Body of pancreas (tissue), 4 donors: ENCODE results near the gene NRP1.

ENCODE experiments used
- CTCF ChIP-seq, 7 experiments: fragments of 450-650 bp in 4 of 7; fragments of 200-600 bp in 3 of 7; sonication (generic) in 3 of 7; IDR thresholded peaks; one replicate each; pipeline ENCODE4 v1.5.1; 2016 to 2019; ENCODE audit warnings: antibody characterized with exemption in 7 of 7
- POLR2A ChIP-seq, 3 donors: fragments of 450-650 bp; IDR thresholded peaks; one replicate each; pipeline ENCODE4 v1.6.1; 2016; ENCODE audit warnings: antibody characterized with exemption in 3 of 3, mild to moderate bottlenecking in 2 of 3

- no peak for TF ChIP-seq CTCF (IDR thresholded peaks at IDR 0.05)
- no peak for TF ChIP-seq POLR2A (IDR thresholded peaks at IDR 0.05)
These were observed 73.9 kb downstream of the NRP1 start for GRCh38 chr10:33260403-33261149.
